Measurements from ENCODE around the gene ADPRM.

The ADPRM gene

DNA sequence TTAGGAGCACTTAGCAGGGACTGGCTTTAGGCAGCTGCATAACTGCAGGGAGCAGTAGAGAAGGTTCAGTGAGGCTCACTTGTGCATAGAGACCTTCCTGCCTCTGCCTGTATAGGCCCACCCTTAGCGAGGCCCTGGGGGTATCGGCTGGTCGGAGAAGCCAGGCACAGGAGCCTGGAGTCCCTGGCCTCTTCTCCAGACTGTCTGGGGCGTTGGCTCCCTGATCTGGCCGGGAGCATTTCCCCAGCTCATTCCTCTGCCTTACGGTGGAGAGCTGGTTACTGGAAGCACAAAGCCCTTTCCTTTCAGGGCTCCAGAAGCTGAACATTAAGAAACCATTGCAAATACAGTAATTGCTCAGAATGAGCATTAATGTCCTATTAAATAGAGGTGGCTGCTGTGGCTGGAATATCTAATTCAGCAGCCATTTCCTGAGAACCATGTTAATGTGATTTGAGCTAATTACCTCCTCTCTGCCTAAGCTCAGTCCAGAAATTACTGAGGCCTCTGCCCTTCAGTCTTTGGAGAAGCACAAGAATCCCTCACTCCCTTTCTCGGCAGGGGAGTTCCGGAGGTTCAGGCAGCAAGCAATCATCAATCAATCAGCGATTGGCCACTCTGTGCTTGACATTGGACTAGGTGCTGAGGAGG lies 51.3 kb downstream of the ADPRM start:
- no peaks in the 10 kb centered on the region for H3K27me3 ChIP-seq
- intact Hi-C loops (cut with DNase I; ENCODE audit: low total_unique reads), result no loop called here
- no peak overlapping the region for H3K4me3 ChIP-seq
- DNase-seq, result no peak
- no peaks in the 10 kb centered on the region for H3K36me3 ChIP-seq
- H3K27ac ChIP-seq, result no peak overlapping the region
- TF ChIP-seq, protein P1, sequence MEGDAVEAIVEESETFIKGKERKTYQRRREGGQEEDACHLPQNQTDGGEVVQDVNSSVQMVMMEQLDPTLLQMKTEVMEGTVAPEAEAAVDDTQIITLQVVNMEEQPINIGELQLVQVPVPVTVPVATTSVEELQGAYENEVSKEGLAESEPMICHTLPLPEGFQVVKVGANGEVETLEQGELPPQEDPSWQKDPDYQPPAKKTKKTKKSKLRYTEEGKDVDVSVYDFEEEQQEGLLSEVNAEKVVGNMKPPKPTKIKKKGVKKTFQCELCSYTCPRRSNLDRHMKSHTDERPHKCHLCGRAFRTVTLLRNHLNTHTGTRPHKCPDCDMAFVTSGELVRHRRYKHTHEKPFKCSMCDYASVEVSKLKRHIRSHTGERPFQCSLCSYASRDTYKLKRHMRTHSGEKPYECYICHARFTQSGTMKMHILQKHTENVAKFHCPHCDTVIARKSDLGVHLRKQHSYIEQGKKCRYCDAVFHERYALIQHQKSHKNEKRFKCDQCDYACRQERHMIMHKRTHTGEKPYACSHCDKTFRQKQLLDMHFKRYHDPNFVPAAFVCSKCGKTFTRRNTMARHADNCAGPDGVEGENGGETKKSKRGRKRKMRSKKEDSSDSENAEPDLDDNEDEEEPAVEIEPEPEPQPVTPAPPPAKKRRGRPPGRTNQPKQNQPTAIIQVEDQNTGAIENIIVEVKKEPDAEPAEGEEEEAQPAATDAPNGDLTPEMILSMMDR (IDR thresholded peaks at IDR 0.05), result no peak
- H3K9me3 ChIP-seq, result no peaks in the 10 kb centered on the region
- H3K4me1 ChIP-seq, result peaks cover 0 to 7% (median 0%) of the 10 kb centered on the region in 4 donors

DNA sequence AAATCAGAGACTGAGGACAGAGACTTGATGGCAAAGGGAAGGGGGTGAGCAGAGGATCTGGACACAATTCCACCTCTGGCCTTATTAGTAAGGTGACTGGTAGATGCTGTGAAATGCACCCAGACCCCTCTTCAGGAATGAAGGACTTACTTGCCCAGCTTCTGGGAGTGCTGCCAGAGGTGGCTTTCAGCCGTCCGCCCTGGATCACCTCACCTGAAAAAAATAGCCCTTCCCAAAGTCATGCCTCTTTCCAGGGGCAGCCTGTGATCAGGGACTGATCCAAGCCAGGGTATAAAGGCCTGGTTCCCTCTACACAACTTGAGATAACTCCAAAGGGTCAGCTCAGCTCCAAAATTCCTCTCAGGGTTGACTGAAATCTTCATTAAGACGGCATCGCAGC lies 52.8 kb downstream of the ADPRM start:
- intact Hi-C loops (cut with DNase I; ENCODE audit: low total_unique reads), result no loop called here
- H3K9me3 ChIP-seq, result no peaks in the 10 kb centered on the region
- TF ChIP-seq, protein P1 (IDR thresholded peaks at IDR 0.05), result no peak

DNA sequence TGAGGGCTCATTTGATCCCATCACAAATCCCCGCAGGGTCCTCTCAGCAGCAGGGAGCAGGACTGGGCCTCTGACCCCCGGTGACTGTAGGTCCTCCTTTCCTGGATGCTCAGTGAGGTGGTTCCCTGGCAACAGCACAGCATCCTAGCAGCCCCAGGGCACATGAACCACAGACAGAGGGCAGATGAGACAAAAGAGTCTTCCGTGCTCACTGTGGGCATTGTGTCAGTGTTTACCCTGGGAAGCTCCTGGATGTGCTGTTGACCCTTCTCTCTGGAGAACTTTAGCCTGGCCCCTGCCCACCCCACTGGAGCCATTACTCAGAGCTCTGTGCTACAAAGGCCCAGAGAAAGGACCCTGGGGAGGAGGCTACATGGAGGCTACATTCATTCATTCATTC lies 54.2 kb downstream of the ADPRM start:
- Histone ChIP-seq H3K27me3 (no peaks in the 10 kb centered on the region), H3K9me3 (no peaks in the 10 kb centered on the region), H3K27ac (no peak overlapping the region), H3K4me1 (no peaks in the 10 kb centered on the region), H3K36me3 (no peaks in the 10 kb centered on the region), H3K4me3 (no peak overlapping the region)
- intact Hi-C loops (cut with DNase I; ENCODE audit: low total_unique reads), result no loop called here
- TF ChIP-seq, protein P1 (IDR thresholded peaks at IDR 0.05), result no peak
- DNase-seq, result no peak

More for the DNA sequence above, 52.8 kb downstream of the ADPRM start:
- no peaks in the 10 kb centered on the region for H3K36me3 ChIP-seq
- H3K27me3 ChIP-seq, result no peaks in the 10 kb centered on the region
- DNase-seq, result no peak
- H3K4me1 ChIP-seq, result no peaks in the 10 kb centered on the region
- no peak overlapping the region for H3K4me3 ChIP-seq
- H3K27ac ChIP-seq, result no peak overlapping the region

DNA sequence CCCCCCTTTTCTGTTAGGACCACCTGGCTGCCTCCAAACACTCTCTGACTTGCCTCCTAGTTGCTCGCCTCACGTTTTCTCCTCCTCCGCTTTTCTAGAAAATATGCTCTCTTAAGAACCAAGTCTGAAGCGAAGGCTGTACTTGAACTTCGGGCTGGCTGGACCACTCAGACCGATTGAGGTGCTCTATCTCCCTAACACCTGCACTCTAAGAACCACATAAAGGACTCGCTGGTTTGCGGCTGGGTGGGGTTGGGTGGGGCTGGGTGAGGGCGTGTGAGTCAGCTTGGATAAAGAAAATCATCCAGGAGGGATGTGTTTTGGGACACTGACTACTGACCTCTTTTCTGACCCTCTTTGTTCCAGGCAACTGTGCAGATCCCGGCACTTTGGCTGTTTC lies 55.3 kb downstream of the ADPRM start:
- DNase-seq, result no peak
- no peaks in the 10 kb centered on the region for H3K4me1 ChIP-seq
- no peaks in the 10 kb centered on the region for H3K27me3 ChIP-seq
- no peaks in the 10 kb centered on the region for H3K36me3 ChIP-seq
- TF ChIP-seq, protein P1 (IDR thresholded peaks at IDR 0.05), result no peak
- intact Hi-C loops (cut with DNase I; ENCODE audit: low total_unique reads), result no loop called here
- H3K27ac ChIP-seq, result no peak overlapping the region
- no peaks in the 10 kb centered on the region for H3K9me3 ChIP-seq
- no peak overlapping the region for H3K4me3 ChIP-seq

DNA sequence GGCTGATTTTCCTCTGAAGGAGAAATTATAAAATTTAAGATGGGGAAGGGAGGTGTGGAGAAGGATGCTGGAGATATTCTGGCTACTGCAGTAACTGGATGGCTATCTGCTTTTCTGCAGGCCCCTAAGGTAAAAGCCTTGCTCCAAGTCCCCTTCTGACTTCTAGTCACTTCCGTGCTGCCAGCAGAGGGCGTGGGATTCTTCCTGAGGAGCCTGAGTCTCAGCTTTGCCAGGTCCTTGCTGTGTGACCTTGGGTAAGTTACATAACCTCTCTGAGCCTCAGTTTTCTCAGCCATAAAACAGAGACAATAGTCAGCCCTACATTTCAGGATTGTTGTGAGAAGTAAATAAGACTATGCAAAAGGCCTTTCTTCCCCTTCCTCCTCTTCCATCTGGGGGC lies 56.7 kb downstream of the ADPRM start:
- Histone ChIP-seq H3K27me3 (no peaks in the 10 kb centered on the region), H3K27ac (no peak overlapping the region), H3K4me3 (no peak overlapping the region), H3K9me3 (no peaks in the 10 kb centered on the region), H3K36me3 (no peaks in the 10 kb centered on the region), H3K4me1 (no peaks in the 10 kb centered on the region)
- DNase-seq, result no peak
- TF ChIP-seq, protein P1 (IDR thresholded peaks at IDR 0.05), result no peak
- intact Hi-C loops (cut with DNase I; ENCODE audit: low total_unique reads), result no loop called here

Data from tibial artery (tissue), 4 donors.